OCI-LY7 (cell line): ENCODE measurements around the gene CLCN2.

Experiments
- CTCF ChIP-seq: fragments of 200-600 bp; sonication (generic); conservative IDR thresholded peaks from 2 replicates; pipeline ENCODE4 v1.5.1; 2014; ENCODE audit warnings: mild to moderate bottlenecking, antibody characterized with exemption, low read length, moderate library complexity, mixed read lengths
- EZH2phosphoT487 ChIP-seq: fragments of 200-600 bp; sonication (generic); IDR thresholded peaks from 2 replicates; pipeline ENCODE4 v1.6.1; 2018; ENCODE audit warnings: low read depth, borderline replicate concordance, mild to moderate bottlenecking, mixed run types, antibody characterized with exemption, low read length, moderate library complexity, mixed read lengths

DNA sequence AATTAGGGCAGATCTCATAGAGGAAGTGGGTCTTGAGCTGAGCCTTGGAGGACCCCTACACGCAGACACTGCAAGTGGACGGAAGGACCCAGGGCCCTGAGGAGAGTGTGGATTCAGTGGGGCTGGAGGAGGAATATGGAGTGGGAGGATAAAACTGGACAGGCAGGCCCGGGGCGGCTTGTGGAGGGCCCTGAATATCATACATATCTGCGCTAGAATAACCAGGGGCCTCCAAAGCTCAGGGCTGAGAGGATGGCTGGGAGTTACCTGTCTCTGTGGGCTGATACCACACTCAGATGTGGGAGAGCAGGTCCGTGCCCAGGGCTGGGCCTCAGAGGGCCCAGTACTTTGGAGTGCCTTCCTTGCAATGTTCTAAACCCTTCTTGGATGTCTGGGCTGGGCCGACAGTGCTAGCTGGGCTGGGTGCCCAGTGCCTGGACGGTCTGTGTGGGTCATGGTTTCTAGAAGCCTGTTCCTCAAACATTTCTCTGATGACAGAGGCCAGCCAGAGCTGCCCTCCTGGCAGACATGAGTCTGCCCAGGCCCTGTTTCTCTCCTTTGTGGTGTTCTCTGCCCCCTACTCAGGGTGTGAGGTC, 48.0 kb upstream of the CLCN2 start:
- no peak for TF ChIP-seq CTCF
- no peak for TF ChIP-seq EZH2phosphoT487
